Activated CD8-positive, alpha-beta memory T cell treated with anti-CD3 and anti-CD28 coated beads for 1 hour (primary cell): ENCODE data around the gene MYO1B.
"Not testable (repeated sequence)": the region's sequence is repeated elsewhere in the genome, so short reads cannot be mapped to it uniquely, and the experiment has no call there.

ENCODE experiments used
- DNase-seq, 2 donors: peaks; one replicate each; pipeline ENCODE4 v3.0.0-alpha.2; 2020; ENCODE audit warnings: low read depth in 1 of 2; ENCODE audit errors: extremely low read depth in 1 of 2

Gene MYO1B

GRCh38 chr2:191441496-191442214, 196.5 kb downstream of the MYO1B start:
- DNase-seq, result no peak

GRCh38 chr2:191443446-191443845, 198.2 kb downstream of the MYO1B start:
- no peak for DNase-seq

DNA sequence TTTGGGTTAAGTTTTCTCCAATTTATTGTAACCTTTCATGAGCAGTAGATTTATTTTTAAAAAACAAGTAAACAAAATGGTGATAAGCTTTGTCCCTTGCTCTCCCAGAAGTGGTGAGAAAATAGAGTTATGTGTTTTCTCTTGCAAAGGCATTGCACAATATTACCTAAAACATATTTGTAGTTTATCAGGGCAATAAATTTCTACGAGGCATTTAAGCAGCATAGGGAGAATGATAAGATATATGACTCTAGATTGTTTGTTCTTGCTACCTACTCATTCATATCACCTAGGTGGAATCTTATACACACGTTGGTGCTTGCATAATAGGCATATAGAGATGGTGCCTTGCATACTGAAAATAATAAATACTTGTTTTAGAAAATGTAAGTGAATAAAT, 201.7 kb downstream of the MYO1B start:
- DNase-seq, result no peak

DNA sequence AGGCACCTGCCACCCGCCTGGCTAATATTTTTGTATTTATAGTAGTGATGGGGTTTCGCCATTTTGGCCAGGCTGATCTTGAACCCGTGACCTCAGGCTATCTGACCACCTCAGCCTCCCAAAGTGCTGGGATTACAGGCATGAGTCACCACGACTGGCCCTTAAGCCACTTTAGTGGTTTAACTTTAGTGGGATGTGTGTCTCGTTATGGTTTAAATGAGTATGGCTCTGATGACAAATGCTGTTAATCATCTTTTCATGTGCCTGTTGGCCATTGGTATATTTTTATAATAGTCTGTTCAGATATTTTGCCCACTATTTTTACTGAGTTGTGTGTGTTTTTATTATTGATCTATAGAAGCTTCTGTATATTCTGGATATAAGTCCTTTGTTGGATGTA, 205.9 kb downstream of the MYO1B start:
- DNase-seq, result no peak

- no peak for DNase-seq
Observed at GRCh38 chr2:191452065-191452464, 206.9 kb downstream of the MYO1B start.

DNA sequence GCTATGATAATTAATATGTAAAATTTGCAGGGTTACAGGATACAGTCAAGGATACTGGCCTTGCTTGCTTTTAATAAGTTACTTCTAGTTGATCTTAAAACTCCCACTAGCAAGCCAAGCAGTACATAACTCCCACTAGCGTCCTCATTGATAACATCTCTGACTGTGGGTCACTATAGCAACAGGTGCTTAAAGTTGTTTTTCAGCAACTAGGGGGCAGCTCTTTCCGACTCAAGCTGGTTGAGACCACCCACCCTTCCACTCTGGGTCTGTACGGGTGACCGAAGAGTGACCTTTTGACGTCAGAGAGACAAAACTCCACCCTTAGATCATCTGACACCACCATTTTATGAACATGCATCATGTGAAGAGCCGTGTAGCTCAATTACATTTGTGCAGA, 208.6 kb downstream of the MYO1B start:
- no peak for DNase-seq

- not testable (repeated sequence) for DNase-seq
Observed at GRCh38 chr2:191456506-191456905, 211.3 kb downstream of the MYO1B start.

- DNase-seq, result no peak
Observed at GRCh38 chr2:191459158-191459557, 214.0 kb downstream of the MYO1B start.

GRCh38 chr2:191462370-191462769, 217.2 kb downstream of the MYO1B start:
- no peak for DNase-seq

- no peak for DNase-seq
Observed at GRCh38 chr2:191463790-191464189, 218.6 kb downstream of the MYO1B start.

- DNase-seq, result no peak
Observed at GRCh38 chr2:191465766-191466420, 220.7 kb downstream of the MYO1B start.

DNA sequence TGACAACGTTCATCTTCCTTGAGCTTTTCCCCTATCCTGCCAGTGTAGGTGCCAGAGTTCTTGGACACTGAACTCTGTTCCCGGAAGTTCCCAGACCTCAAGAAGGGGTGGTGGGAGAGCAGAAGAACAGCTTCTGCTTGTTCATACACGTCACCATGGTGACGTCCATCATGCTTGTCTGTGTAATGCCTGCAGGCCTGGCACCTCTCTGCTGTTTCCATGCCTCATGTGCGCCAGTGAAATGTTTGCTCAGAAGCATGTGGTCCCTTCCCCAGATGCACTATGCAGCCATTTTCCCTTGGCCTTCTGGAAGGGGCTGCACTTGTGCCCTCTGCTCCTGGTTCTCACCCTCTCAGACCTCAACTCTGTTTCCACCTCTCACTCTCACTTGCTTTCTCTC, 221.9 kb downstream of the MYO1B start:
- DNase-seq, result no peak

GRCh38 chr2:191470306-191470705, 225.1 kb downstream of the MYO1B start:
- DNase-seq, result no peak

DNA sequence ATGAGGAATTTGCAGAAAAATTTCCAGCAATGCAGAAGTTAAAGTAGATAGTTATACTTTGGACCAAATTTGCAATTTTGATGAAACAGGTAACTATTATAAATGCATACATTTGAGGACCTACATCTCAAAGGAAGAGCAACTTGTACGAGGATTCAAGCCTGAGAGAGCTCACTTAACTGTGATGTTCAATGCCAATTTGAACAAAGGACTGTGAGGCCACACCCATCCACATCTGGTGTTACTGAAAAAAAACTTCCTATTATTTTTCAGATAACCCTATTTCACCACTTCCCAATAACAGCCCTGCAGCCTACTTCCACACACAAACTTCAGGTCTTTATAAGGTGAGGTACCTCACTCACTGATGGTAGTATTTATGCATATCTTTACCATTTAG, 229.3 kb downstream of the MYO1B start:
- no peak for DNase-seq
